Measurements from ENCODE around the gene TRIM26. TPM values are rescaled to one million over a fixed set of nuclear protein-coding genes. Genes with fewer than 3 reads are reported as not detected.

TRIM26 gene
- total and polyA plus RNA-seq, 2 of the 13 experiments (the other 11 are each of a cell fraction or from before 2014, with no cell fraction given): 27.1 to 38.7 TPM

- peak; percentile 97 for TF ChIP-seq ZNF430 (CRISPR knock-in tag; IDR thresholded peaks at IDR 0.05)
- peak; percentile 19 for TF ChIP-seq BCL3 (CRISPR knock-in tag; IDR thresholded peaks at IDR 0.05)
- peak; percentile 77; the same call in 1 of the 2 replicates for TF ChIP-seq MTA1 (CRISPR knock-in tag; IDR thresholded peaks at IDR 0.05; ENCODE audit: borderline replicate concordance)
- TF ChIP-seq ZNF382 (CRISPR knock-in tag; IDR thresholded peaks at IDR 0.05; ENCODE audit: borderline replicate concordance): no peak
- peak; percentile 91; the same call in 1 of the 2 replicates for TF ChIP-seq TMF1 (CRISPR knock-in tag; IDR thresholded peaks at IDR 0.05; ENCODE audit: low read depth)
- TF ChIP-seq ZNF773 (CRISPR knock-in tag; IDR thresholded peaks at IDR 0.05; ENCODE audit: borderline replicate concordance): no peak
- no peak for TF ChIP-seq ZNF775 (CRISPR knock-in tag; IDR thresholded peaks at IDR 0.05; ENCODE audit: borderline replicate concordance)
- TF ChIP-seq FOXO1 (CRISPR knock-in tag; IDR thresholded peaks at IDR 0.05): peak; percentile 84; the same call in 1 of the 2 replicates
- TF ChIP-seq ZFP91 (CRISPR knock-in tag; IDR thresholded peaks at IDR 0.05; ENCODE audit: borderline replicate concordance): peak; percentile 46; the same call in 1 of the 2 replicates
- TF ChIP-seq DRAP1 (CRISPR knock-in tag; IDR thresholded peaks at IDR 0.05): no peak
- peak; percentile 87 for TF ChIP-seq ZNF609 (CRISPR knock-in tag; IDR thresholded peaks at IDR 0.05; ENCODE audit: borderline replicate concordance)
- peak; percentile 58 for TF ChIP-seq FOXA3 (CRISPR knock-in tag; IDR thresholded peaks at IDR 0.05)
- TF ChIP-seq CSRNP1 (CRISPR knock-in tag; IDR thresholded peaks at IDR 0.05): peak; percentile 92
Measured at GRCh38 chr6:30206799-30207618, 6.2 kb downstream of the TRIM26 start (continued).
